Measurements from ENCODE around the gene THAP6. TPM values are rescaled to one million over a fixed set of nuclear protein-coding genes. Genes with fewer than 3 reads are reported as not detected.

THAP6 gene
- total and polyA plus RNA-seq, 7 experiments from 2014 or later, result 12.3 to 43.9 (median 22.7) TPM

DNA sequence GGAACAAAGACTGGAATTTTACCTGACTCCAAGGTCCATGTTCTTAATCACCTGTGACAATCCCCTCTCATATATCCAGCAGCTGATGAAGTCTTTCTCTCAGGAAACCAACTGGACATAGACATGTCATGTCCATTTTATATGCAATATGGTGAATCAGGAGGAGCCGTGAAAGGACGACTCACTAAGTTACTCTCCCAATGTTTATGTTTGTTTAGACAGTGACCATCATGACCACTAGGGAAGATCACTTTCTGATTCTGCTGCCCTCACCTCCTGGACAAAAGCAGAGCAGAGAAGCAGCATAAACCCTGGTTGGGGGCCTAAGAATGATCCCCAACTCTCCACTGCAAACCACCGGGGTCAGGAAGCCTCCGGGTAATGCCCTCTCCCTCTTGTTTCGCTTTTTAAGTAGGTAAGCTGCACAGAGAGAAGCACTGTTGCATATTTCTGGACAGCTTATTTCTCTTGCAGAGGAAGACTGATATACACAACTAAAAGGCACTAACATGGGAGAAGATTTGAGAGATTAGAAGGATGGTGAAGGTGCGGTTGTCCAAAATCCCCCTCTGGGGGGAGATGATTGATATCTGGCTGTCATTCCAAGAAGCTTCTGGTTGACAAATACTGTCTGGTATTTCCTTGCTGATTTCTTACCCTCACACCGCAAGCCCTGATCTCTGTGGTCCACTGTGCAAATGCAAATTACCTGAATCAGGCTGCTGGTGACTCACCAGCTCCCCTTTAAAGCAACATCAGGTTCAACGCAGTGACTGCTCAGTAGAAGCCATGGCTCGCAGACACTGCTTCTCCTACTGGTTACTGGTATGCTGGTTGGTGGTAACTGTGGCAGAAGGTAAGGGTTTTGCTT is 41.3 kb downstream of the THAP6 start, which contains the start of gene ODAPH:
Gene ODAPH, plus strand, starts transcription at position 773 of the 871 bp plus-strand sequence. Its CDS starts 17 bp downstream, at position 790.
- Histone ChIP-seq H3K9me3 (ENCODE audit: control insufficient read depth in 2 of 3, low read length in 3 of 3) (no peaks in the 10 kb centered on the region), H3K36me3 (ENCODE audit: control insufficient read depth in 2 of 3, insufficient read depth in 3 of 3, low read length in 3 of 3) (no peaks in the 10 kb centered on the region), H3K27me3 (ENCODE audit: control insufficient read depth in 2 of 2, insufficient read depth in 2 of 2, low read length in 2 of 2) (no peaks in the 10 kb centered on the region), H3K27ac (ENCODE audit: low read depth, low read length) (no peak within 1 kb of the TSS), H3K4me1 (ENCODE audit: control insufficient read depth in 2 of 2, insufficient read depth in 2 of 2, low read length in 2 of 2) (no peaks in the 10 kb centered on the region), H3K4me3 (ENCODE audit: low read length) (no peak within 1 kb of the TSS)
- Mint-ChIP-seq H3K4me3 (peak within 1 kb of the TSS in 1 of 10 donors; percentile 15), H3K27me3 (peaks cover 7 to 14% (median 10%) of the 10 kb centered on the region in 5 donors), H3K9me3 (no peaks in the 10 kb centered on the region), H3K4me1 (peaks cover 0 to 1% (median 0%) of the 10 kb centered on the region in 7 donors), H3K27ac (peak within 1 kb of the TSS in 1 of 9 donors; percentile 46), H3K36me3 (no peaks in the 10 kb centered on the region)
- ATAC-seq (peak; percentile 61), DNase-seq (no peak)
- ChIA-PET POLR2A (no interaction called here), CTCF (no interaction called here)
- intact Hi-C loops (cut with micrococcal nuclease), result no loop called here

DNA sequence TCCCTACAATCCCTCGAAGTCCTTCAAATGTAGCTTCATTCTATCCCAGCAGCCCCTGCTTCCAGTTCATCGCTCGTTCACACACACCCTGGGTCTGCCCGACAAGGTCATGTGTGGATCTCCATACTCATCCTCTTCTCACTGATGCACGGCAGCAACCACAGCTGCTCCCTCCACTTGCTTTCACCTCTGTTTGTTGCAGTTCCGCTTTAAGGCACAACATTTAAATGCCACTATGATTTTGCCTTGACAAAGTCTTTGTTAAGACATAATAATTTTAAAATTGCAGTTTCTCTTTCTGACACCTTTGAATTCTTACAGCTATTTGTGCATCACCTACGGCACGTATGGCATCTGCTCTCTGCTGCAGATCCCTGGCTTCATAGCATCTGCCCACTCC is 43.4 kb downstream of the THAP6 start:
- Mint-ChIP-seq H3K27ac (peak overlapping the region in 1 of 9 donors; percentile 9), H3K9me3 (no peaks in the 10 kb centered on the region), H3K36me3 (no peaks in the 10 kb centered on the region), H3K4me1 (peaks cover 0 to 1% (median 0%) of the 10 kb centered on the region in 7 donors), H3K27me3 (peaks cover 9 to 14% (median 11%) of the 10 kb centered on the region in 5 donors), H3K4me3 (no peak overlapping the region)
- no peak for DNase-seq
- ChIA-PET CTCF (no interaction called here), POLR2A (no interaction called here)
- intact Hi-C loops (cut with micrococcal nuclease), result no loop called here
- Histone ChIP-seq H3K27me3 (ENCODE audit: control insufficient read depth in 2 of 2, insufficient read depth in 2 of 2, low read length in 2 of 2) (no peaks in the 10 kb centered on the region), H3K27ac (ENCODE audit: low read depth, low read length) (no peak overlapping the region), H3K4me1 (ENCODE audit: control insufficient read depth in 2 of 2, insufficient read depth in 2 of 2, low read length in 2 of 2) (no peaks in the 10 kb centered on the region), H3K36me3 (ENCODE audit: control insufficient read depth in 2 of 3, insufficient read depth in 3 of 3, low read length in 3 of 3) (no peaks in the 10 kb centered on the region), H3K4me3 (ENCODE audit: low read length) (no peak overlapping the region), H3K9me3 (ENCODE audit: control insufficient read depth in 2 of 3, low read length in 3 of 3) (no peaks in the 10 kb centered on the region)
- ATAC-seq, result no peak

DNA sequence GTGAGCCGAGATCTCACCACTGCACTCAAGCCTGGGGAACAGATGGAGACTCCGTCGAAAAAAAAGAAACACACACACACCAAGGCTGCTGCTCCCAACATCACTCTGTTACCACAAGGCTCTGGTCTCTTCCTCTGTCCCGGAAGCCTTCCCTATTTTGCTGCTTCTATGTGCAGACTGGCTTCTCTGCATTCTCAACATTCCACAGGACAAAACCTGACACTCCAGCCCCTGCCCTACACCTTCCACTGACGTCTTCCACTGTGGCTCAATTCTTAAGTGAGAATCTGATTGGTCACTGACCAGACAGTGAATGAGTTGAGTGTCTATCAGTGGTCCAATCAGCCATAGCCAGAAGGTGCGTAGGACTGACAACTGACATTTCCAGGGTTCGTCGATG is 47.5 kb downstream of the THAP6 start:
- no peaks in the 10 kb centered on the region for H3K9me3 Mint-ChIP-seq
- intact Hi-C loops (cut with micrococcal nuclease), result no loop called here

DNA sequence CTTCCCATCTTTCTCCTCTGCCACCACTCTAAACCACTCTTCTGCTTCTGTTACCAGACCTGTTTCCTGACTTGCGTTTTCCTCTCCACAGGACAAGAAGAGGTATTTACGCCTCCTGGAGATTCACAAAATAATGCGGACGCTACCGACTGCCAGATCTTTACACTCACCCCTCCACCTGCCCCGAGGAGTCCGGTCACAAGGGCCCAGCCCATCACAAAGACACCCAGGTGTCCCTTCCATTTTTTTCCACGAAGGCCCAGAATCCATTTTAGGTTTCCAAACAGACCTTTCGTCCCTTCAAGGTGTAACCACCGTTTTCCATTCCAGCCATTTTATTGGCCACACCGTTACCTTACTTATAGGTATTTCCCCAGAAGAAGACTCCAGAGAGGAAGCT is 49.8 kb downstream of the THAP6 start:
- H3K27ac ChIP-seq (ENCODE audit: low read depth, low read length), result no peak overlapping the region
- intact Hi-C loops (cut with micrococcal nuclease), result no loop called here
- Mint-ChIP-seq H3K4me3 (no peak overlapping the region), H3K9me3 (no peaks in the 10 kb centered on the region), H3K27ac (no peak overlapping the region), H3K27me3 (peaks cover 0 to 23% (median 4%) of the 10 kb centered on the region in 5 donors), H3K36me3 (no peaks in the 10 kb centered on the region), H3K4me1 (peaks cover 0 to 11% (median 0%) of the 10 kb centered on the region in 7 donors)
- H3K27me3 ChIP-seq (ENCODE audit: control insufficient read depth in 2 of 2, insufficient read depth in 2 of 2, low read length in 2 of 2), result no peaks in the 10 kb centered on the region
- no peaks in the 10 kb centered on the region for H3K4me1 ChIP-seq (ENCODE audit: control insufficient read depth in 2 of 2, insufficient read depth in 2 of 2, low read length in 2 of 2)
- H3K4me3 ChIP-seq (ENCODE audit: low read length), result no peak overlapping the region
- ChIA-PET POLR2A (no interaction called here), CTCF (no interaction called here)
- H3K9me3 ChIP-seq (ENCODE audit: control insufficient read depth in 2 of 3, low read length in 3 of 3), result no peaks in the 10 kb centered on the region
- DNase-seq, result no peak
- H3K36me3 ChIP-seq (ENCODE audit: control insufficient read depth in 2 of 3, insufficient read depth in 3 of 3, low read length in 3 of 3), result no peaks in the 10 kb centered on the region
- no peak for ATAC-seq

More for the DNA sequence above, 47.5 kb downstream of the THAP6 start:
- ATAC-seq (no peak), DNase-seq (no peak)
- H3K4me3 Mint-ChIP-seq, result no peak overlapping the region
- ChIA-PET CTCF (no interaction called here), POLR2A (no interaction called here)
- no peaks in the 10 kb centered on the region for H3K27me3 ChIP-seq (ENCODE audit: control insufficient read depth in 2 of 2, insufficient read depth in 2 of 2, low read length in 2 of 2)
- no peak overlapping the region for H3K27ac ChIP-seq (ENCODE audit: low read depth, low read length)
- H3K4me3 ChIP-seq (ENCODE audit: low read length), result no peak overlapping the region
- no peaks in the 10 kb centered on the region for H3K36me3 Mint-ChIP-seq
- H3K4me1 Mint-ChIP-seq, result peaks cover 0 to 8% (median 0%) of the 10 kb centered on the region in 7 donors
- H3K27me3 Mint-ChIP-seq, result peaks cover 7 to 26% (median 13%) of the 10 kb centered on the region in 5 donors
- H3K4me1 ChIP-seq (ENCODE audit: control insufficient read depth in 2 of 2, insufficient read depth in 2 of 2, low read length in 2 of 2), result no peaks in the 10 kb centered on the region
- no peaks in the 10 kb centered on the region for H3K9me3 ChIP-seq (ENCODE audit: control insufficient read depth in 2 of 3, low read length in 3 of 3)
- peak overlapping the region in 1 of 9 donors; percentile 56 for H3K27ac Mint-ChIP-seq
- H3K36me3 ChIP-seq (ENCODE audit: control insufficient read depth in 2 of 3, insufficient read depth in 3 of 3, low read length in 3 of 3), result no peaks in the 10 kb centered on the region

DNA sequence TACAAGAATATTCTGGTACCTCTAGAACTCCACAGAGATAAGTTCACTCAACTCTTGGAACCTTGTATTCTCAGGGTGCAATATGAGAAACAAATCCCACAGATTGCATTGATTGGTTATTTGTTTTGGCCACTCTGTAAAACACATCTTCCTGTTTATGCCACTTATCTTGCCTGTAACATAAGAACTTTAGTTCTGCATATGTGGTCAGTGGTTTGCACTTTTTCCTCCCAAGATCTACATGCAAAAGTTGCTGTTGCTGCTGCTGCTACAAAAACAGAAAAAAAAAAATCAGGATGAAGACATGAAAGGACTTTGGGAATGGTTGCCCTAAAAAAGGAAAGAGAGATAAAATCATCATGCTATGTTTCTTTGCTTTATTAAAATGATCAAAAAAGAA is 51.2 kb downstream of the THAP6 start:
- Histone ChIP-seq H3K4me3 (ENCODE audit: low read length) (no peak overlapping the region), H3K36me3 (ENCODE audit: control insufficient read depth in 2 of 3, insufficient read depth in 3 of 3, low read length in 3 of 3) (no peaks in the 10 kb centered on the region), H3K27ac (ENCODE audit: low read depth, low read length) (no peak overlapping the region), H3K27me3 (ENCODE audit: control insufficient read depth in 2 of 2, insufficient read depth in 2 of 2, low read length in 2 of 2) (no peaks in the 10 kb centered on the region), H3K4me1 (ENCODE audit: control insufficient read depth in 2 of 2, insufficient read depth in 2 of 2, low read length in 2 of 2) (no peaks in the 10 kb centered on the region), H3K9me3 (ENCODE audit: control insufficient read depth in 2 of 3, low read length in 3 of 3) (no peaks in the 10 kb centered on the region)
- peak; percentile 36 for ATAC-seq
- intact Hi-C loops (cut with micrococcal nuclease), result no loop called here
- Mint-ChIP-seq H3K36me3 (no peaks in the 10 kb centered on the region), H3K4me3 (peak overlapping the region in 1 of 10 donors; percentile 10), H3K27me3 (peaks cover 0 to 21% (median 4%) of the 10 kb centered on the region in 5 donors), H3K27ac (no peak overlapping the region), H3K9me3 (no peaks in the 10 kb centered on the region), H3K4me1 (peaks cover 0 to 11% (median 0%) of the 10 kb centered on the region in 7 donors)
- DNase-seq, result no peak
- ChIA-PET POLR2A (no interaction called here), CTCF (no interaction called here)

DNA sequence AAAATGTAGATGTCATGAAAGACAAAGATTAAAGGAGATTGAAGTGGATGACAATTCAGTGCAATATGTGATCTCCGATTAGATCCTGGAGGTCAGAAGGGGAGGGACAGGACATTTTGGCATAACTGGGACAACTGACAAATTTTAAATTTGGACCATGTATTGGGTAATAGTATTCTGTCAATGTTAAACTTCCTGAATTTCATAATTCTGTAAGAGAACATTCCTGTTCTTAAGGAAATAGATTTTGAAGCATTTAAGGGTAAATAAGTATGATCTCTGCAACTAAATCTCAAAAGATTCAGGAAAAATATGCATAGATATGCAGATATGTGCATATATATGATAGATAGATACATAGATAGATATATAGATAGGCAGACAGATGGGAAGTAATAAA is 52.6 kb downstream of the THAP6 start:
- Mint-ChIP-seq H3K4me3 (no peak overlapping the region), H3K27ac (no peak overlapping the region)

More for the DNA sequence above, 52.6 kb downstream of the THAP6 start:
- no peaks in the 10 kb centered on the region for H3K4me1 ChIP-seq (ENCODE audit: control insufficient read depth in 2 of 2, insufficient read depth in 2 of 2, low read length in 2 of 2)
- CTCF ChIA-PET, result interaction anchor here (0.5 kb wide), 1 partner anchor 281 kb away, joined by 3 read pairs; no protein-coding TSS in a partner anchor
- POLR2A ChIA-PET, result no interaction called here
- no peak overlapping the region for H3K27ac ChIP-seq (ENCODE audit: low read depth, low read length)
- Mint-ChIP-seq H3K4me1 (peaks cover 0 to 11% (median 0%) of the 10 kb centered on the region in 7 donors), H3K27me3 (peaks cover 0 to 23% (median 4%) of the 10 kb centered on the region in 5 donors), H3K9me3 (no peaks in the 10 kb centered on the region), H3K36me3 (no peaks in the 10 kb centered on the region)
- H3K9me3 ChIP-seq (ENCODE audit: control insufficient read depth in 2 of 3, low read length in 3 of 3), result no peaks in the 10 kb centered on the region
- DNase-seq (no peak), ATAC-seq (no peak)
- intact Hi-C loops (cut with micrococcal nuclease), result no loop called here
- no peaks in the 10 kb centered on the region for H3K27me3 ChIP-seq (ENCODE audit: control insufficient read depth in 2 of 2, insufficient read depth in 2 of 2, low read length in 2 of 2)
- H3K4me3 ChIP-seq (ENCODE audit: low read length), result no peak overlapping the region
- H3K36me3 ChIP-seq (ENCODE audit: control insufficient read depth in 2 of 3, insufficient read depth in 3 of 3, low read length in 3 of 3), result no peaks in the 10 kb centered on the region
